NCI-H446 treated with DMSO at 0.1 percent for 48 hours (cell line): ENCODE measurements around the gene IL6R.

Experiments
- DNase-seq: peaks from one replicate; lab custom pipeline; 2025; lab: John Stamatoyannopoulos, UW

IL6R gene

GRCh38 chr1:154427173-154428139 is 22.3 kb downstream of the IL6R start:
- DNase-seq: peak; percentile 71

GRCh38 chr1:154429118-154429517 is 24.0 kb downstream of the IL6R start:
- no peak for DNase-seq

- DNase-seq: no peak
Observed at GRCh38 chr1:154429841-154430611, 24.9 kb downstream of the IL6R start.

GRCh38 chr1:154430903-154431302 is 25.8 kb downstream of the IL6R start:
- DNase-seq: no peak

GRCh38 chr1:154431586-154432373 is 26.6 kb downstream of the IL6R start:
- DNase-seq: no peak

GRCh38 chr1:154433161-154433764 is 28.1 kb downstream of the IL6R start:
- no peak for DNase-seq

- DNase-seq: peak; percentile 29
Observed at GRCh38 chr1:154434346-154435085, 29.4 kb downstream of the IL6R start.

- no peak for DNase-seq
Observed at GRCh38 chr1:154435599-154436200, 30.6 kb downstream of the IL6R start.

GRCh38 chr1:154436433-154436832 is 31.3 kb downstream of the IL6R start:
- DNase-seq: no peak

GRCh38 chr1:154440036-154440804 is 35.1 kb downstream of the IL6R start:
- no peak for DNase-seq

- no peak for DNase-seq
Observed at GRCh38 chr1:154441241-154441888, 36.2 kb downstream of the IL6R start.

- no peak for DNase-seq
Observed at GRCh38 chr1:154442006-154442740, 37.0 kb downstream of the IL6R start.

- DNase-seq: no peak
Observed at GRCh38 chr1:154443274-154444013, 38.3 kb downstream of the IL6R start.

GRCh38 chr1:154445040-154445472 is 39.9 kb downstream of the IL6R start:
- DNase-seq: no peak

- no peak for DNase-seq
Observed at GRCh38 chr1:154446292-154446691, 41.1 kb downstream of the IL6R start.

GRCh38 chr1:154446789-154447188 is 41.6 kb downstream of the IL6R start:
- no peak for DNase-seq

GRCh38 chr1:154448331-154448811 is 43.2 kb downstream of the IL6R start:
- DNase-seq: no peak

- DNase-seq: no peak
Observed at GRCh38 chr1:154453161-154453560, 48.0 kb downstream of the IL6R start.
